GM18858 (cell line): ENCODE measurements around the gene CLTCL1.
"Not testable (repeated sequence)": the region's sequence is repeated elsewhere in the genome, so short reads cannot be mapped to it uniquely, and the experiment has no call there.

Source experiments
- ATAC-seq: cut with Tn5 transposase; IDR thresholded peaks from one replicate; pipeline ENCODE4 v1.9.1; 2021; ENCODE audit not compliant: unreplicated experiment

CLTCL1 gene

GRCh38 chr22:19222242-19223005 lies 69.1 kb downstream of the CLTCL1 start:
- no peak for ATAC-seq

DNA sequence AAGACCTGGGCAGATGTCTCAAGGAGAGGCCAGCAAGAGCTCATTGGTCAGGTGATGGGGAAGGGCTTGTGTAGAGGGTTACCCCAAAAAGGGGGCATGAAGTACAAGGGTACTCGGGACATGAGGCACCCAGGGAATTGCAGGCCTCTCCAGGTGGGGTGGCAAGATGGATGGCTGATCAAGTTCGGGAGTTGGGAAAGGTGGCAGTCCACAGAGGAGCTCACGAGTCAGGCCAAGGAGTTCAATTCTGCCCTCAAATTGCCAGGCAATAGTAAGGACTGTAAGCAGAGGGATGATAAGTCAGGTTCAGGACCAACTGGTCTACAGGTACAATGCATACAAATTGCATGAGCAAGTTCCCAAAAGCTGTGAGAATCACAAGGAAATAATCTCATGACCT lies 70.7 kb downstream of the CLTCL1 start:
- no peak for ATAC-seq

- ATAC-seq, result no peak
Observed at GRCh38 chr22:19218541-19219233, 72.8 kb downstream of the CLTCL1 start.

- ATAC-seq, result no peak
Observed at GRCh38 chr22:19216579-19216978, 74.9 kb downstream of the CLTCL1 start.

DNA sequence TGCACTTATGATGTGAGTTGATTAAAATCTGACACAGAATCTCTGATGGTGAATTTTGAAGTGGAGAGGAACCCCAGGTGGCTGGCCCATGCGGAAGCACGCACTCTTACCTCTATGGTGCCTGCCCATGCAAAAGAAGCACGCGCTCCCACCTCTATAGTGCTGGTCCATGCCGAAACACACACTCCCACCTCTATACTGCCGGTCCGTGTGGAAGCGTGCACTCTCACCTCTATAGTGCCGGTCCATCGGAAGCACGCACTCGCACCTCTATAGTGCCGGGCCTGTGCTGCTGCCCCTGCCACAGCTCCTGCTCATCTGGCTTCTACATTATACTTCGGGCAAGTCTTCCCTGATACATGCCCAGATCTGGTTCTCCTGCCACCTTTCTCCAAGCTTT lies 76.2 kb downstream of the CLTCL1 start:
- no peak for ATAC-seq

- ATAC-seq, result no peak
Observed at GRCh38 chr22:19214078-19214473, 77.4 kb downstream of the CLTCL1 start.

DNA sequence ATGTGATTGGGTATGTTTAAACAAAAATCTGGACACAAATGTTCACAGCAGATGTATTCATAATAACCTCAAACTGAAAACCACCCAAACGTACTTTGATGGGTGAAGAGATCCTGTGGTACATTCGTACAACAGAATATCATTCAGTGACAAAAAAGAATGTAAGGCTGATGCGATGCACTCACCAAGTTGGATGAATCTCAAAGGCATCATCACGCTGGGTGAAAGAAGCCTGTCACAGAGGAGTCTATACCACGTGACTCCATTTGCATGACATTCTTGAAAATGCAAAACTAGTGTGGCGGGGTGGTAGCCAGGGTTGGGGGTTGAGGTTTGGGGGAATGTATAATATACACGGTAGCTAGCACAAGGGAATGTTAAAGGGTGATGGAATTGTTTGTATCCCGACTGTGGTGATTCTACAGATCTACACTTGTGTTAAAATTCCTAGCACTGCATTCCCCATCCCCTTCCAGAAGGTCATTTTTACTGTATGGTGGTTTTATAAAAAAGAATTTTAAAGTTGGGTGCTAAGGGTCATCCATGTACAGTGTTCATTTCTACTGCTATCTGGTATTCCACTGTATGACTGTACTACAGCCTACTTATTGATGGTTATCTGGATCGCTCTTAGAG lies 78.0 kb downstream of the CLTCL1 start:
- no peak for ATAC-seq

- no peak for ATAC-seq
Observed at GRCh38 chr22:19213001-19213400, 78.5 kb downstream of the CLTCL1 start.

DNA sequence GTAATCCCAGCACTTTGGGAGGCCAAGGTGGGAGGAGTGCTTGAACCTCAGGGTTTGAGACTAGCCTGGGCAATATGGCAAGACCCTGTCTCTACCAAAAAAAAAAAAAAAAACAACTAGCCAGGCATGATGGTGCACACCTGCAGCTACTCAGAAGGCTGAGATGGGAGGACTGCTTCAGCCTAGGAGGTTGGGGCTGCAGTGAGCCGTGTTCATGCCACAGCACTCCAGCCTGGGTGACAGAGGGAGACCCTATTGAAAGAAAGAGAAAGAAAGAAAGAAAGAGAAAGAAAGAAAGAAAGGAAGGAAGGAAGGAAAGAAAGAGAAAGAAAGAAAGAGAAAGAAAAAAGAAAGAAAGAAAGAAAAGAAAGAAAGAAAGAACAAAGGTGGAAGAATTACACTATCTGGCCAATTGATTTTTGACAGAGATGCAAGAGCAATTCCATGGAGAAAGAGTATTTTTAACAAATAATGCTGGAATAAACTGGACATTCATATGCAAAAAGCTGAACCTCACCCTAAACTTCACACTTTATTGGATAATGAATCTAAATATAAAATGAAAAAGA lies 79.1 kb downstream of the CLTCL1 start:
- no peak for ATAC-seq

DNA sequence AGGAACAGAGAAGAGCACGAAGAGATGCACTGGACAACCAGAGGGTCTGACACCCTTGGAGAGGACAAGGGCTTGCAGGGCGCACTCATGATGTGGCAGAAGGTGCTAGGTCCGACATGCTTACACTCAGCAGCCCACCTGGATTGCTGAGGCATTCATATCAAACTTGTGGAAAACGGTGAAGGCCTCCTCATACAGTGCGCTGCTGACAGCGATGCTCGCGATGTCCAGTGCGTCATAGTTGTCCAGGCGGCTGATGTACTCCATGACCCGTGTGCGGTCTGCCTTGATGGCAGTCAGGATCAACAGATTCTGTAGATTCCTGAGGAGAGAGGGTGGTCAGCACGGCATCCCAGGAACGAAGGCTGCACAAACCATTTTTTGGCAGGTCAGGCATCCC lies 81.3 kb downstream of the CLTCL1 start:
- no peak for ATAC-seq

DNA sequence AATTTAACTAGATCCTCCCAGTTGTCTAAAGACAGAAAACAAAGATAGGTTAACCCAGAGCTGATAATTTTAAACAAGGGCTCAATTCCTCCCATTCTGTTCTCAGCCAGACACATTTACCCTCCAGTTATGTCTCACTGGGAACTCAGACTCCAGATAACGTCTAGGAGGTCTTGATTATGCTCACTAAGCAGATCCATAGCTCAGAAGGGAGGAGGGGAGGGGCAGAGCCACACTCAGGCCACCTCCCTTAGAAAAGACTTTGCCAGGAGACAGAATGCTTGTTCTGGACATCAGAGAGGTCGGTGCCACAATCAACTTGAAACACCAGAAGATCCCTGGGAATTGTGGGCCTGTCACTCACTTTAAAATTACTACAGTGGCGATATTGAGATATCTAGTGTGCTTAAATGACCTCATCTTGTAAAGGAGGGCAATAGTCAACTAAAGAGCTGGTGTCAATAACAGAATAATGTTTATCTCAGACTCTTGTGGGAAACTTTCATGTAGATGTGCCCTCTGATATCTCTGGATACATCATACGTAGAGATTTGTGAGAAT lies 83.2 kb downstream of the CLTCL1 start:
- no peak for ATAC-seq

- no peak for ATAC-seq
Observed at GRCh38 chr22:19207884-19208283, 83.6 kb downstream of the CLTCL1 start.

GRCh38 chr22:19207401-19207808 lies 84.1 kb downstream of the CLTCL1 start:
- no peak for ATAC-seq

GRCh38 chr22:19206287-19206686 lies 85.2 kb downstream of the CLTCL1 start:
- no peak for ATAC-seq

- ATAC-seq, result no peak
Observed at GRCh38 chr22:19204640-19205039, 86.9 kb downstream of the CLTCL1 start.

DNA sequence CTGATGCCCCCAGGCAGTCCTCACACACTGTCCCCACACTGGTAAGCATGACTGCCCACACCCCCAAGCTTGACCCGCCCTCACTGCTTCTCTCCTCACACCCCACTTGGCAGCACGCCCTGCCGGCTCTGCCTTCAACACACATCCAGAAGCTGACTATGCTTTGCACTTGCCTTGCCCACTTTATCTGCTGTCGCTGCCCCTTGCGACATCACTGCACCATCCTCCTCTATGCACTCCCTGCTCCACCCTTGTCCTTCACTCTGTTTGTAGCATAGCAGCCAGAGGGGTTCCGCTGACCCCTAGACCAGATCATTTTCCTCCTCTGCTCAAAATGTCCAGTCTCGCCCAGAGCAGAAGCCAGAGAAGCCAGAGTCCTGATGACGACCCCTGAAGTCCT lies 87.7 kb downstream of the CLTCL1 start:
- ATAC-seq, result no peak

- not testable (repeated sequence) for ATAC-seq
Observed at GRCh38 chr22:19202799-19203186, 88.7 kb downstream of the CLTCL1 start.

GRCh38 chr22:19201869-19202798 lies 89.4 kb downstream of the CLTCL1 start:
- ATAC-seq, result no peak

- no peak for ATAC-seq
Observed at GRCh38 chr22:19201130-19201868, 90.2 kb downstream of the CLTCL1 start.

DNA sequence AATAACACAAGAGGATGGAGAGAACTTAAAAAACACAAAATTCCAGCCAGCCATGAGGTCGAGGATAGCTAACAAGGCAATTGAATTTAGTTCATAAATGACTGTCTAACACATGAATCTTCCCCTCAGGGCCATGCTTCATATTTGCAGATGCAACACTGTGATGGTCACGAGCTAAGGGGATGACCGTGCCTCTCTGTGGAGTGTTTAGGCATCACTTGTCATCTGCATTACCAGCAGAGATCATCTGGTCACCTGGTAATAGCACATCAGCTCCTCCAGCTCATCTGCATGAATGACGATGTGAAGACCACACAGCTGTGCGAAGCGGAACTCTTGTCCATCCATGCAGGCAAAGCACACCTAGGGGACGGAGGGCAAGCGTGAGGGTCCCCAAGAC lies 92.0 kb downstream of the CLTCL1 start:
- no peak for ATAC-seq
